ENCODE measurements around the gene RALGAPA1. TPM values are rescaled to one million over a fixed set of nuclear protein-coding genes. Genes with fewer than 3 reads are reported as not detected.
"Not testable (repeated sequence)": the region's sequence is repeated elsewhere in the genome, so short reads cannot be mapped to it uniquely, and the experiment has no call there.

RALGAPA1 gene
- total and polyA plus RNA-seq, 2 donors (not counting 1 experiment from before 2014, with no cell fraction given), result 17.3 to 94.0 TPM

GRCh38 chr14:35619998-35620397 lies 189.1 kb downstream of the RALGAPA1 start:
- CTCF ChIA-PET; H3K4me3 ChIP-seq (ENCODE audit: control extremely low read depth in 1 of 5, extremely low read depth in 1 of 5, insufficient read depth in 1 of 5, low read depth in 2 of 5, low read length in 4 of 5); H3K4me3 Mint-ChIP-seq; H3K27me3 Mint-ChIP-seq; H3K36me3 ChIP-seq (replicated peaks in 1 of 2; ENCODE audit: control extremely low read depth in 1 of 2, control insufficient read depth in 1 of 2, extremely low read depth in 1 of 2, insufficient read depth in 2 of 2, low read length in 1 of 2); H3K27ac Mint-ChIP-seq; H3K4me1 Mint-ChIP-seq; H3K27ac ChIP-seq (ENCODE audit: low read length in 2 of 2); ATAC-seq (ENCODE audit: low read depth); H3K4me2 ChIP-seq (replicated peaks; ENCODE audit: low read depth, low read length, poor library complexity, severe bottlenecking); H2AFZ ChIP-seq (ENCODE audit: insufficient read depth, low read depth, low read length, poor library complexity, severe bottlenecking); H3K79me2 ChIP-seq (ENCODE audit: control insufficient read depth, insufficient read depth, low read length); POLR2A ChIA-PET; H3K4me1 ChIP-seq (ENCODE audit: control insufficient read depth in 2 of 2, insufficient read depth in 2 of 2, low read length in 2 of 2); H3K27me3 ChIP-seq (replicated peaks in 1 of 4; ENCODE audit: control extremely low read depth in 1 of 4, control insufficient read depth in 3 of 4, insufficient read depth in 4 of 4, low read length in 3 of 4); DNase-seq; intact Hi-C loops (cut with micrococcal nuclease); H3K9ac ChIP-seq (ENCODE audit: low read length); H4K20me1 ChIP-seq (ENCODE audit: control insufficient read depth, insufficient read depth, low read length, poor library complexity, severe bottlenecking); H3K9me3 ChIP-seq (ENCODE audit: control extremely low read depth in 1 of 3, control insufficient read depth in 2 of 3, insufficient read depth in 1 of 3, low read length in 2 of 3): not testable (repeated sequence)
- peaks cover 14% of the 10 kb centered on the region for H3K9me3 Mint-ChIP-seq (ENCODE audit: insufficient read depth)
- 92% methylated on average over 5 of the region's 6 CpGs for WGBS (ENCODE audit: insufficient coverage)

GRCh38 chr14:35619461-35619860 lies 189.6 kb downstream of the RALGAPA1 start:
- H3K9ac ChIP-seq (ENCODE audit: low read length); H3K4me1 Mint-ChIP-seq; H3K27me3 Mint-ChIP-seq; H3K9me3 ChIP-seq (ENCODE audit: control extremely low read depth in 1 of 3, control insufficient read depth in 2 of 3, insufficient read depth in 1 of 3, low read length in 2 of 3); H3K27ac Mint-ChIP-seq; H3K4me3 ChIP-seq (ENCODE audit: control extremely low read depth in 1 of 5, extremely low read depth in 1 of 5, insufficient read depth in 1 of 5, low read depth in 2 of 5, low read length in 4 of 5); H3K4me2 ChIP-seq (replicated peaks; ENCODE audit: low read depth, low read length, poor library complexity, severe bottlenecking); CTCF ChIA-PET; DNase-seq; H3K4me3 Mint-ChIP-seq; intact Hi-C loops (cut with micrococcal nuclease); H2AFZ ChIP-seq (ENCODE audit: insufficient read depth, low read depth, low read length, poor library complexity, severe bottlenecking); H3K27ac ChIP-seq (ENCODE audit: low read length in 2 of 2); H3K36me3 ChIP-seq (replicated peaks in 1 of 2; ENCODE audit: control extremely low read depth in 1 of 2, control insufficient read depth in 1 of 2, extremely low read depth in 1 of 2, insufficient read depth in 2 of 2, low read length in 1 of 2); H3K79me2 ChIP-seq (ENCODE audit: control insufficient read depth, insufficient read depth, low read length); H3K4me1 ChIP-seq (ENCODE audit: control insufficient read depth in 2 of 2, insufficient read depth in 2 of 2, low read length in 2 of 2); ATAC-seq (ENCODE audit: low read depth); POLR2A ChIA-PET; H4K20me1 ChIP-seq (ENCODE audit: control insufficient read depth, insufficient read depth, low read length, poor library complexity, severe bottlenecking); H3K27me3 ChIP-seq (replicated peaks in 1 of 4; ENCODE audit: control extremely low read depth in 1 of 4, control insufficient read depth in 3 of 4, insufficient read depth in 4 of 4, low read length in 3 of 4): not testable (repeated sequence)
- no CpG with 5 or more reads among the region's 1 CpG for WGBS (ENCODE audit: insufficient coverage)
- H3K9me3 Mint-ChIP-seq (ENCODE audit: insufficient read depth), result peaks cover 14% of the 10 kb centered on the region

- Mint-ChIP-seq H3K27ac (no peak overlapping the region), H3K27me3 (no peaks in the 10 kb centered on the region), H3K9me3 (ENCODE audit: insufficient read depth) (peaks cover 18% of the 10 kb centered on the region), H3K4me3 (no peak overlapping the region), H3K4me1 (no peaks in the 10 kb centered on the region)
- CTCF ChIA-PET, result no interaction called here
- no CpG with 5 or more reads among the region's 3 CpGs for WGBS (ENCODE audit: insufficient coverage)
- Histone ChIP-seq H3K4me3 (ENCODE audit: control extremely low read depth in 1 of 5, extremely low read depth in 1 of 5, insufficient read depth in 1 of 5, low read depth in 2 of 5, low read length in 4 of 5) (no peak overlapping the region), H2AFZ (ENCODE audit: insufficient read depth, low read depth, low read length, poor library complexity, severe bottlenecking) (no peak overlapping the region), H3K27me3 (replicated peaks in 1 of 4; ENCODE audit: control extremely low read depth in 1 of 4, control insufficient read depth in 3 of 4, insufficient read depth in 4 of 4, low read length in 3 of 4) (no peaks in the 10 kb centered on the region), H3K4me2 (replicated peaks; ENCODE audit: low read depth, low read length, poor library complexity, severe bottlenecking) (no peak overlapping the region), H3K27ac (ENCODE audit: low read length in 2 of 2) (no peak overlapping the region), H3K9me3 (ENCODE audit: control extremely low read depth in 1 of 3, control insufficient read depth in 2 of 3, insufficient read depth in 1 of 3, low read length in 2 of 3) (peaks cover 0 to 6% (median 0%) of the 10 kb centered on the region in 3 donors), H3K9ac (ENCODE audit: low read length) (no peak overlapping the region), H3K79me2 (ENCODE audit: control insufficient read depth, insufficient read depth, low read length) (no peaks in the 10 kb centered on the region), H3K36me3 (replicated peaks in 1 of 2; ENCODE audit: control extremely low read depth in 1 of 2, control insufficient read depth in 1 of 2, extremely low read depth in 1 of 2, insufficient read depth in 2 of 2, low read length in 1 of 2) (no peaks in the 10 kb centered on the region), H4K20me1 (ENCODE audit: control insufficient read depth, insufficient read depth, low read length, poor library complexity, severe bottlenecking) (no peaks in the 10 kb centered on the region), H3K4me1 (ENCODE audit: control insufficient read depth in 2 of 2, insufficient read depth in 2 of 2, low read length in 2 of 2) (no peaks in the 10 kb centered on the region)
- intact Hi-C loops (cut with micrococcal nuclease), result no loop called here
- TF ChIP-seq CTCF (IDR thresholded peaks at IDR 0.05) (no peak), EZH2 (IDR thresholded peaks at IDR 0.05; ENCODE audit: borderline replicate concordance, insufficient read depth, low read depth, low read length, poor library complexity, severe bottlenecking) (no peak)
- no peak for DNase-seq
- POLR2A ChIA-PET, result no interaction called here
- no peak for ATAC-seq (ENCODE audit: low read depth)
Observed at GRCh38 chr14:35617500-35617899, 191.6 kb downstream of the RALGAPA1 start.
